Pancreas (tissue), 10 donors: Measurements from ENCODE around the gene TIGD4. TPM values are rescaled to one million over a fixed set of nuclear protein-coding genes. Genes with fewer than 3 reads are reported as not detected.

Source experiments
- ATAC-seq, 4 donors: fragments of 200-7000 bp; cut with Tn5 transposase; one replicate each; pipeline versions ENCODE4 v1.8.0 to v1.9.1; 2020; ENCODE audit warnings: mild to moderate bottlenecking in 4 of 4, moderate library complexity in 4 of 4
- DNase-seq, 6 donors: peaks; one replicate each; pipeline ENCODE4 v3.0.0-alpha.2; 2020
- FAIRE-seq: peaks from 2 replicates; lab custom pipeline; 2012; peaks lifted over from hg19 to GRCh38; lab: Jason Lieb, UNC
- H3K27ac ChIP-seq, 4 donors: fragments of 200-600 bp; sonication (generic); 1 replicate in 3 of 4; 2 replicates in 1 of 4; pipeline versions ENCODE4 v1.5.0 to v1.8.0; 2020
- H3K27me3 ChIP-seq, 4 donors: fragments of 200-600 bp; one replicate each; pipeline ENCODE4 v1.8.0; 2021
- H3K36me3 ChIP-seq, 3 donors: fragments of 200-600 bp; sonication (generic) in 1 of 3; one replicate each; pipeline versions ENCODE4 v1.5.0 to v1.8.0; 2020 to 2021
- H3K4me1 ChIP-seq, 3 donors: fragments of 200-600 bp; one replicate each; pipeline ENCODE4 v1.8.0; 2021
- H3K4me3 ChIP-seq, 4 donors: fragments of 200-600 bp; sonication (generic) in 2 of 4; one replicate each; pipeline versions ENCODE4 v1.5.0 to v1.8.0; 2020 to 2021
- H3K9me3 ChIP-seq, 4 donors: fragments of 200-600 bp; one replicate each; pipeline ENCODE4 v1.8.0; 2021
- CTCF ChIP-seq, 4 donors: fragments of 200-600 bp; sonication (generic) in 3 of 4; IDR thresholded peaks; one replicate each; pipeline versions ENCODE4 v1.5.0 to v1.8.0; 2021; ENCODE audit warnings: antibody characterized with exemption in 4 of 4
- WGBS, 2 donors: extraction: QIAGEN DNeasy Blood & Tissue Kit; methylation state at CpG; one replicate each; pipeline ENCODE4 v1.1.7; 2013; 5-methylcytosine and 5-hydroxymethylcytosine counted together
- intact Hi-C, 3 donors: fragments of 100-400 bp; cut with DNase I; formaldehyde crosslinking; loops; one replicate each; pipeline versions ENCODE4 v1.11.1 to v1.14.2; 2022
- polyA plus RNA-seq, 2 donors: library from polyadenylated mRNA; stranded (reverse); fragments of 200-250 nt; gene quantifications; one replicate each; pipeline ENCODE4 v1.2.3, GENCODE V29; 2013
- total RNA-seq, 6 donors: library from RNA; stranded (reverse); fragmentation: NEBNext Ultra II Directional in 4 of 6; extraction: Animal tissue kit (Norgen Biotek cat#: 25700) in 4 of 6; gene quantifications; one replicate each; pipeline versions ENCODE4 v1.2.1 to v1.2.4, GENCODE V29; 2021 to 2023
- donor health status: healthy with polysubstance abuse.
- donor health status: DM: no; HTN: no; CAD: no; lungs with moderate emphysema.
- donor health status: DM: no; HTN: no; CAD: no.
- donor health status: control.
- donor health status: control.
- donor health status: Bipolar disorder and iron deficiency.
- donor health status: DM: yes; HTN: yes; CAD: no.
- donor health status: DM: no; HTN: no; CAD: no.
- donor health status: DM: no; HTN: no; CAD: no.
- donor health status: DM: yes; HTN: yes; CAD: no.

Gene TIGD4
- total and polyA plus RNA-seq, 8 donors = 0.06 to 0.59 (median 0.20) TPM; not detected in 1

DNA sequence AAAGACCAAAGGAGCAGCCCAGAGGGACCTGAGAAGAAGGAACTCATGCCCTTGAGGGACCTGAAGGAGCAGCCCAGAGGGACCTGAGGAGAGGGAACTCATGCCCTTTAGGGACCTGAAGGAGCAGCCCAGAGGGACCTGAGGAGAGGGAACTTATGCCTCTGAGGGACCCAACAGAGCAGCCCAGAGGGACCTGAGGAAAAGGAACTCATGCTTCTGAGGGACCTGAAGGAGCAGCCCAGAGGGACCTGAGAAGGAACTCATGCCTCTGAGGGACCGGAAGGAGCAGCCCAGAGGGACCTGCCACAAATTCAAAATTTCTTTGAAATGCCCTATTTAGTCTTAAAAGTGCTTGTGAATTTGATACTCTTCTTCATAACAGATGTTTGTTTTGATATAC, 51.2 kb downstream of the TIGD4 start:
- 95 to 100% methylated on average over 1 of the region's 1 CpG for WGBS, 2 donors
- FAIRE-seq = no peak
- Histone ChIP-seq H3K9me3 (no peaks in the 10 kb centered on the region), H3K36me3 (no peaks in the 10 kb centered on the region), H3K27me3 (no peaks in the 10 kb centered on the region), H3K4me3 (no peak overlapping the region), H3K4me1 (no peaks in the 10 kb centered on the region), H3K27ac (no peak overlapping the region)
- TF ChIP-seq CTCF (IDR thresholded peaks at IDR 0.05) = no peak
- DNase-seq = no peak
- intact Hi-C loops = no loop called here
- no peak for ATAC-seq

GRCh38 chr4:152727784-152728183, 51.7 kb downstream of the TIGD4 start:
- no peak for FAIRE-seq
- intact Hi-C loops = no loop called here

DNA sequence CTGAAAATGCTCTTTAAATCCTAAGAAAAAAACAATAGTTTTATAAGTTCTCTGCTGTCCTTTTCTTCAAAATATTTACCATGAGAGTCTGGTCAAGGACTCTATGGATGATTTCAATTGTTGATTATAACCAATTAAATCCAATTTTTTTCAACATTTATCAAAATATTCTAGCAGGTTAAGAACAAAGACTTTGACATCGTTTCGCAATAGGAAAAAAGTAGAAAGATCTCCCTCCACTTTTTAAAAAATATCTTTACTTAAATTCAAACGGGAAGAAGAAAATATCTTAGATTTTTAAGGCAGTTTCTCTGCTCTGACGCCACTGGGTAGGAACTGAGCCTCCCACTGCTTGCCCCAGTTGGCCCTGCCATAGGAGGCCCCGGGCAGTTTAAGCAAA, 55.0 kb downstream of the TIGD4 start:
- ATAC-seq = no peak
- Histone ChIP-seq H3K4me3 (no peak overlapping the region), H3K27ac (no peak overlapping the region), H3K4me1 (no peaks in the 10 kb centered on the region), H3K36me3 (no peaks in the 10 kb centered on the region), H3K27me3 (no peaks in the 10 kb centered on the region), H3K9me3 (no peaks in the 10 kb centered on the region)
- DNase-seq = no peak
- 70 to 72% methylated on average over 5 of the region's 5 CpGs for WGBS, 2 donors
- intact Hi-C loops = no loop called here
- no peak for FAIRE-seq
- no peak for TF ChIP-seq CTCF (IDR thresholded peaks at IDR 0.05)

More at GRCh38 chr4:152727784-152728183, 51.7 kb downstream of the TIGD4 start:
- TF ChIP-seq CTCF (IDR thresholded peaks at IDR 0.05) = no peak
- H3K27me3 ChIP-seq = no peaks in the 10 kb centered on the region
- no peaks in the 10 kb centered on the region for H3K4me1 ChIP-seq
- DNase-seq (no peak), ATAC-seq (no peak)
- 33 to 34% methylated on average over 1 of the region's 1 CpG for WGBS, 2 donors
- no peak overlapping the region for H3K27ac ChIP-seq
- H3K9me3 ChIP-seq = no peaks in the 10 kb centered on the region
- H3K36me3 ChIP-seq = no peaks in the 10 kb centered on the region
- no peak overlapping the region for H3K4me3 ChIP-seq

GRCh38 chr4:152723236-152723635, 56.3 kb downstream of the TIGD4 start:
- TF ChIP-seq CTCF (IDR thresholded peaks at IDR 0.05) = no peak
- FAIRE-seq = no peak
- WGBS, 2 donors = 48 to 67% methylated on average over 3 of the region's 3 CpGs
- Histone ChIP-seq H3K27me3 (no peaks in the 10 kb centered on the region), H3K9me3 (no peaks in the 10 kb centered on the region), H3K36me3 (no peaks in the 10 kb centered on the region), H3K27ac (no peak overlapping the region), H3K4me3 (no peak overlapping the region), H3K4me1 (no peaks in the 10 kb centered on the region)
- ATAC-seq = no peak
- intact Hi-C loops = no loop called here
- DNase-seq = no peak

DNA sequence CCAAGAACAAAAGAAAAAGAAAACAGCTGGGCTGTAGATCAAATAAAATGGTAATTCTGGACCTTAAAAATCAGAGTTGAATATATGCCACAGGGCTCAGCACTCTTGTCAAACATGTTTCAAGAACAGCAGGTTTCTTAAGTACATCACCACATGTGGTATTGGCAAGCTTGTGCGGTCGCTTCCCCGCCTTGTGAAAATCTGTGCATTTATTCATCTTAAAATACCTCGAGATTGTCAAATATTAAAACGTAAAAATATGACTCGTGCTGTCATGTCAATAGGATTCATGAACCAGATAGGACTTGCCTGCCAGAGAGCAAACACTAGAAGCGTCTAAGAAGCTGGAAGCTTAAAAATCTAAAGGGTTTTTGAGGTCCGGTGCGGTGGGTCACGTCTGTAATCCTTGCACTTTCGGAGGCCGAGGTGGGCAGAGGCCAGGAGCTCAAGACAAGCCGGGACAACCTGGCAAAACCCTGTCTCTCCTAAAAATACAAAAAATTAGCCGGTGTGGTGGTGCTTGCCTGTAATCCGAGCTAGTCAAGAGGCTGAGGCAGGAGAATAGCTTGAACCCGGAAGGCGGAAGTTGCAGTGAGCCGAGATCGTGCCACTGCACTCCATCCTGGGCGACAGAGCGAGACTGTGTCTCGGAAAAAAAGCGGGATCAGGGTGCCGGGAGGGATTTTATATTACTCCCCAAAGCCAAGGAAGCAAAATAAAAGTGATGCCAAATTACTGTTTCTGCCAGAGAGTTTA, 59.6 kb downstream of the TIGD4 start:
- Histone ChIP-seq H3K4me3 (no peak overlapping the region), H3K27me3 (no peaks in the 10 kb centered on the region), H3K36me3 (no peaks in the 10 kb centered on the region), H3K9me3 (no peaks in the 10 kb centered on the region), H3K27ac (no peak overlapping the region), H3K4me1 (no peaks in the 10 kb centered on the region)
- no peak for TF ChIP-seq CTCF (IDR thresholded peaks at IDR 0.05)
- intact Hi-C loops = no loop called here
- FAIRE-seq (no peak), DNase-seq (no peak), ATAC-seq (no peak)
- WGBS, 2 donors = 75 to 78% methylated on average over 24 of the region's 24 CpGs
